BE2C (cell line): Measurements from ENCODE around the gene SENP1.

Experiments
- DNase-seq: peaks from one replicate; pipeline ENCODE4 v3.0.0-alpha.2; 2020
- H3K27me3 ChIP-seq: fragments of 250-450 bp; sonication (Bioruptor Pico); 2 replicates; pipeline ENCODE4 v1.5.1; 2020; ENCODE audit warnings: mild to moderate bottlenecking
- H3K36me3 ChIP-seq: fragments of 250-450 bp; sonication (Bioruptor Pico); 2 replicates; pipeline ENCODE4 v1.5.1; 2020; ENCODE audit warnings: mild to moderate bottlenecking
- H3K4me1 ChIP-seq: fragments of 250-450 bp; sonication (Bioruptor Pico); 2 replicates; pipeline ENCODE4 v1.5.1; 2020
- H3K4me3 ChIP-seq: 2 replicates; pipeline ENCODE4 v1.5.1; 2011; ENCODE audit warnings: low read depth, low read length
- H3K9me3 ChIP-seq: fragments of 250-450 bp; sonication (Bioruptor Pico); 2 replicates; pipeline ENCODE4 v1.5.1; 2020
- TF ChIP-seq, protein P1 (sequence below): IDR thresholded peaks from 2 replicates; pipeline ENCODE4 v1.5.1; 2012; ENCODE audit warnings: mild to moderate bottlenecking, low read depth, low read length

SENP1 gene

DNA sequence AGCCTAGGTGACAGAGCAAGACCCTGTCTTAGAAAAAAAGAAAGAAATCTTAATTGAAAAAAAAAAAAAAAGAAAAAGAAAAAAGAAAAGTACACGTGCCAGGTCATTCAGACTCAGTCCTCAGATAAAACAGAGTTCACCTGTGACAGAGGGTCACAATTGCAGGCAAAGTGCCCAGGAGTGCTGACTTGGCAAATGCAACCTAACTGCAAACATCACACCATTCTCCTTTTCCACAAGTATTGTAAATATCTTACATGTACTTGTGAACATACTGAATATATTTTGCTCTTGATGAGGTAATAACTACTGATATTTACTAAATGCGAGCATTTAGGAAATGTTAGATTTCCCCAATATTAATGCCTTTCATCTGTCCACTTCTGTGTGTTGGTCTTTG lies 92.6 kb downstream of the SENP1 start:
- no peak for DNase-seq
- TF ChIP-seq, protein P1, sequence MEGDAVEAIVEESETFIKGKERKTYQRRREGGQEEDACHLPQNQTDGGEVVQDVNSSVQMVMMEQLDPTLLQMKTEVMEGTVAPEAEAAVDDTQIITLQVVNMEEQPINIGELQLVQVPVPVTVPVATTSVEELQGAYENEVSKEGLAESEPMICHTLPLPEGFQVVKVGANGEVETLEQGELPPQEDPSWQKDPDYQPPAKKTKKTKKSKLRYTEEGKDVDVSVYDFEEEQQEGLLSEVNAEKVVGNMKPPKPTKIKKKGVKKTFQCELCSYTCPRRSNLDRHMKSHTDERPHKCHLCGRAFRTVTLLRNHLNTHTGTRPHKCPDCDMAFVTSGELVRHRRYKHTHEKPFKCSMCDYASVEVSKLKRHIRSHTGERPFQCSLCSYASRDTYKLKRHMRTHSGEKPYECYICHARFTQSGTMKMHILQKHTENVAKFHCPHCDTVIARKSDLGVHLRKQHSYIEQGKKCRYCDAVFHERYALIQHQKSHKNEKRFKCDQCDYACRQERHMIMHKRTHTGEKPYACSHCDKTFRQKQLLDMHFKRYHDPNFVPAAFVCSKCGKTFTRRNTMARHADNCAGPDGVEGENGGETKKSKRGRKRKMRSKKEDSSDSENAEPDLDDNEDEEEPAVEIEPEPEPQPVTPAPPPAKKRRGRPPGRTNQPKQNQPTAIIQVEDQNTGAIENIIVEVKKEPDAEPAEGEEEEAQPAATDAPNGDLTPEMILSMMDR = no peak
- Histone ChIP-seq H3K36me3 (no peaks in the 10 kb centered on the region), H3K9me3 (no peaks in the 10 kb centered on the region), H3K4me1 (no peaks in the 10 kb centered on the region; the same call in 1 of the 2 replicates), H3K4me3 (no peak overlapping the region), H3K27me3 (peaks cover 16% of the 10 kb centered on the region)

- DNase-seq = no peak
- Histone ChIP-seq H3K4me1 (no peaks in the 10 kb centered on the region; the same call in 1 of the 2 replicates), H3K36me3 (no peaks in the 10 kb centered on the region), H3K27me3 (peaks cover 26% of the 10 kb centered on the region), H3K9me3 (no peaks in the 10 kb centered on the region), H3K4me3 (no peak overlapping the region)
- TF ChIP-seq, protein P1 = no peak
These were observed 93.8 kb downstream of the SENP1 start for GRCh38 chr12:48012070-48012469.

DNA sequence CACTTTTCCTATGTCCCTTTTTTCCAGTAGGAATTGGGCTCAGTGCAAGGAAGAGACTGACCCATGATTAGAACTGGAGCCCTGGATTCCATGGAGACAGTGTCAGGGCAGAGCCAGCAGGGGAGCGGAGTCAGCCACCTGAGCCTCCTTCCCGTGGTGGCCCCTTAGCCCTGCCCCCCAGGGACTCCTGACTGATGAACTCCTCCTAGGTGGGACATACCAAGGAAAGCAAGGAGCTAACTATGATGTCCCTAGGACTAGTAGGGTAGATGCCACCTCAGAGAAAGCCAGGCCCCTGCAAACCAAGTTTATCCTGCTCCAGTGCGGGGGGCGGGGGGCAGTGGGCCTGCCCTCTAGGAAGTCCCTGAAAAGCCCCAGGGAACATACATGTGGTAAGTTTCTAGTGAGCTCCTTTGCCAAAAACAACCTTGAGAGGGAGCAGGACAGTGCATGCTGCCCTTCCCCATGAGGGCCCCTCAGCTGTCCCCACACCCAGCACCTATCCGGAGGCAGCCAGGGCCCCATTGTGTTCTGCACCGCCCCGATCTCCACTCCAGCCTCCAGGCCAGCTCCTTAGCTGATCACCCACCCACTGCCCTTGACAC lies 95.4 kb downstream of the SENP1 start:
- Histone ChIP-seq H3K9me3 (no peaks in the 10 kb centered on the region), H3K36me3 (no peaks in the 10 kb centered on the region), H3K4me3 (no peak overlapping the region), H3K27me3 (peaks cover 37% of the 10 kb centered on the region), H3K4me1 (no peaks in the 10 kb centered on the region; the same call in 1 of the 2 replicates)
- no peak for DNase-seq
- TF ChIP-seq, protein P1 = no peak

DNA sequence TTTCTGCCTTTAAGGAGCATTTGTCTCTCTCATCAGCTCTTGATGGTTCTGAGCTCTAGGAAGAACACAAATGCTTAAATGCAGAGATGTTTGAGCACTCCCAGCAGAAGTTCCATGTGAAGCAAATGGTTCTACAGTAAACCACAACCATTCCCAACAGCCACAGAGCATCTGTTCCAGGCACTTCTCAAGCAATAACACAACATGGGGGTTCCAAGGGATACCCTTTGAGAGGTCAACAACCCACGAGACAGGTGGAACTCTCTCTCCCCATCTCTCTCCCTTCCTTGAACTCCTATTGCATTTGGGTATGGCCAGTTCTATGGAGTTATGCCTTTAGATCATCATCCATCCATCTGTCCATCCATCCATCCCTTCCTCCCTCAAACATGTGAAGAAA lies 96.4 kb downstream of the SENP1 start:
- TF ChIP-seq, protein P1 = no peak
- Histone ChIP-seq H3K4me3 (no peak overlapping the region), H3K4me1 (no peaks in the 10 kb centered on the region; the same call in 1 of the 2 replicates), H3K36me3 (no peaks in the 10 kb centered on the region), H3K27me3 (peaks cover 46% of the 10 kb centered on the region), H3K9me3 (no peaks in the 10 kb centered on the region)
- no peak for DNase-seq

- Histone ChIP-seq H3K36me3 (no peaks in the 10 kb centered on the region), H3K9me3 (no peaks in the 10 kb centered on the region), H3K4me1 (no peaks in the 10 kb centered on the region; the same call in 1 of the 2 replicates), H3K27me3 (peaks cover 46% of the 10 kb centered on the region), H3K4me3 (no peak overlapping the region)
- no peak for DNase-seq
- TF ChIP-seq, protein P1 = no peak
These were observed 96.9 kb downstream of the SENP1 start for GRCh38 chr12:48008950-48009349.

DNA sequence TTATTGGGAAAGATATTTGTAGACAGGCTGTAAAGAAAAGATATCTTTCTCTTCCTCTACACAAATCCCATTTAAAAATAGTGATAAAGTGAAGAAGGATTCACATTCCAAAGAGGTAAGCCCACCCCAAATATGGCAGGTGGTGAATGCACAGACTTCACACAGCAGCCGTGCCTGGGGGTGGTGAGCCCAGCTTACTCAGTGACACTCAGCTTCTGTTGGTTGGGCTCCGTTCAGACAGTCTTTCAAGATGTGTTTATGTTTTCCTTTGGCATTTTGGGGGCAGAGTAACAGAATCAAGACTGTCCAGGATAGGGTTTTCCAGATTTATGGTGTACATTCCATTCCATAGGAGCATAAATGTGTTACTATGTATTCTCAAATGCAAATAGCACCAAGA lies 97.5 kb downstream of the SENP1 start:
- Histone ChIP-seq H3K27me3 (peaks cover 48% of the 10 kb centered on the region), H3K36me3 (no peaks in the 10 kb centered on the region), H3K9me3 (no peaks in the 10 kb centered on the region), H3K4me1 (no peaks in the 10 kb centered on the region; the same call in 1 of the 2 replicates), H3K4me3 (no peak overlapping the region)
- TF ChIP-seq, protein P1 = no peak
- DNase-seq = no peak
